HEK293T (cell line): ENCODE results near the gene IRAG1.

ENCODE experiments used
- ARNT ChIP-seq: fragments of 450-650 bp; IDR thresholded peaks from 2 replicates; pipeline ENCODE4 v1.6.1; 2017; ENCODE audit warnings: mild to moderate bottlenecking
- BHLHE40 ChIP-seq: fragments of 450-650 bp; IDR thresholded peaks from 2 replicates; pipeline ENCODE4 v1.6.1; 2016; ENCODE audit warnings: mild to moderate bottlenecking, moderate library complexity, borderline replicate concordance
- CTBP1 ChIP-seq: fragments of 450-650 bp; IDR thresholded peaks from 2 replicates; pipeline ENCODE4 v1.6.1; 2016; ENCODE audit warnings: borderline replicate concordance
- FOXA1 ChIP-seq: fragments of 450-650 bp; IDR thresholded peaks from 2 replicates; pipeline ENCODE4 v1.6.1; 2016; ENCODE audit warnings: mild to moderate bottlenecking
- FOXM1 ChIP-seq: fragments of 450-650 bp; IDR thresholded peaks from 2 replicates; pipeline ENCODE4 v1.6.1; 2017; ENCODE audit warnings: mild to moderate bottlenecking, borderline replicate concordance
- PKNOX1 ChIP-seq: fragments of 450-650 bp; IDR thresholded peaks from 2 replicates; pipeline ENCODE4 v1.6.1; 2016
- SP1 ChIP-seq: fragments of 450-650 bp; IDR thresholded peaks from 2 replicates; pipeline ENCODE4 v1.6.1; 2017
- TARDBP ChIP-seq: fragments of 450-650 bp; IDR thresholded peaks from 2 replicates; pipeline ENCODE4 v1.6.1; 2016
- ZNF384 ChIP-seq: fragments of 450-650 bp; IDR thresholded peaks from 2 replicates; pipeline ENCODE4 v1.6.1; 2016

GRCh38 chr11:10709299-10710086 is 15.9 kb upstream of the IRAG1 start:
- no peak for TF ChIP-seq ARNT
- no peak for TF ChIP-seq PKNOX1
- TF ChIP-seq ZNF384: no peak
- no peak for TF ChIP-seq TARDBP
- no peak for TF ChIP-seq BHLHE40
- TF ChIP-seq CTBP1: no peak
- TF ChIP-seq FOXA1: no peak
- TF ChIP-seq SP1: no peak
- TF ChIP-seq FOXM1: no peak
